Peyer's patch (tissue), 4 donors: ENCODE results near the gene OIP5.

Source experiments
- POLR2A ChIP-seq, 2 donors: fragments of 450-650 bp; IDR thresholded peaks; one replicate each; pipeline ENCODE4 v1.5.1; 2017; ENCODE audit warnings: antibody characterized with exemption in 2 of 2, mild to moderate bottlenecking in 2 of 2, moderate library complexity in 2 of 2
- TF ChIP-seq, protein P1 (sequence below), 6 experiments: fragments of 450-650 bp in 4 of 6; fragments of 200-600 bp in 2 of 6; sonication (generic) in 1 of 6; IDR thresholded peaks; one replicate each; pipeline ENCODE4 v1.5.1; 2017 to 2019; ENCODE audit warnings: antibody characterized with exemption in 6 of 6, mild to moderate bottlenecking in 3 of 6, moderate library complexity in 1 of 6

DNA sequence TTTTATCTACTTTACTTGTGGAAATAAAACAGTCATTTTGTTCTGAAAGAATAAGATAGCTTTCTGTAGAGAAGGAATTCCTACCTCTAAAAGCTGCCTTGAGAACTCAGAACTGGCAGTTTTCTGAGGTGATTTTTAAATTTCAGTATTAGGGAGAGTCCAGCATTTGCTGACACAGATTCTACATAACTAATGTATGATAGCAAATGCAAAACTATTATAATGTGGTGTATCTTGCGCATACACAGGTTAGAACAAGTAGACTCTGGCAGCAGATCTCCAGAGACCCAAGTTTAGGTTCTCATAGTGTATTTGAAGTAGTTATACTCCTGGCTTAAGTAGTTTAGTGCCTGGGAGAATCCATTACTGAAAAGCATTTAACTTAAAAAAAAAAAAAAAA lies 30.8 kb downstream of the OIP5 start:
- TF ChIP-seq, protein P1, sequence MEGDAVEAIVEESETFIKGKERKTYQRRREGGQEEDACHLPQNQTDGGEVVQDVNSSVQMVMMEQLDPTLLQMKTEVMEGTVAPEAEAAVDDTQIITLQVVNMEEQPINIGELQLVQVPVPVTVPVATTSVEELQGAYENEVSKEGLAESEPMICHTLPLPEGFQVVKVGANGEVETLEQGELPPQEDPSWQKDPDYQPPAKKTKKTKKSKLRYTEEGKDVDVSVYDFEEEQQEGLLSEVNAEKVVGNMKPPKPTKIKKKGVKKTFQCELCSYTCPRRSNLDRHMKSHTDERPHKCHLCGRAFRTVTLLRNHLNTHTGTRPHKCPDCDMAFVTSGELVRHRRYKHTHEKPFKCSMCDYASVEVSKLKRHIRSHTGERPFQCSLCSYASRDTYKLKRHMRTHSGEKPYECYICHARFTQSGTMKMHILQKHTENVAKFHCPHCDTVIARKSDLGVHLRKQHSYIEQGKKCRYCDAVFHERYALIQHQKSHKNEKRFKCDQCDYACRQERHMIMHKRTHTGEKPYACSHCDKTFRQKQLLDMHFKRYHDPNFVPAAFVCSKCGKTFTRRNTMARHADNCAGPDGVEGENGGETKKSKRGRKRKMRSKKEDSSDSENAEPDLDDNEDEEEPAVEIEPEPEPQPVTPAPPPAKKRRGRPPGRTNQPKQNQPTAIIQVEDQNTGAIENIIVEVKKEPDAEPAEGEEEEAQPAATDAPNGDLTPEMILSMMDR (IDR thresholded peaks at IDR 0.05): no peak
- TF ChIP-seq POLR2A (IDR thresholded peaks at IDR 0.05): no peak
